Measurements from ENCODE around the gene PTPA.
A peak's percentile ranks its signal among the peaks of the same experiment; 100 is the strongest.

Gene PTPA

GRCh38 chr9:129164246-129164930, 53.2 kb downstream of the PTPA start (continued):
- TF ChIP-seq ZSCAN18 (tag by site-specific recombination; IDR thresholded peaks at IDR 0.05) = no peak
- 0 out of 2 replicates have a peak, but pooled peaks have one; percentile 30 for TF ChIP-seq ZNF629 (tag by site-specific recombination; IDR thresholded peaks at IDR 0.05)
- no peak for TF ChIP-seq KLF10 (tag by site-specific recombination; IDR thresholded peaks at IDR 0.05)
- TF ChIP-seq SCRT1 (tag by site-specific recombination; IDR thresholded peaks at IDR 0.05; ENCODE audit: borderline replicate concordance) = no peak
- no peak for TF ChIP-seq ZNF510 (tag by site-specific recombination; IDR thresholded peaks at IDR 0.05; ENCODE audit: insufficient replicate concordance)
- TF ChIP-seq, protein P1, sequence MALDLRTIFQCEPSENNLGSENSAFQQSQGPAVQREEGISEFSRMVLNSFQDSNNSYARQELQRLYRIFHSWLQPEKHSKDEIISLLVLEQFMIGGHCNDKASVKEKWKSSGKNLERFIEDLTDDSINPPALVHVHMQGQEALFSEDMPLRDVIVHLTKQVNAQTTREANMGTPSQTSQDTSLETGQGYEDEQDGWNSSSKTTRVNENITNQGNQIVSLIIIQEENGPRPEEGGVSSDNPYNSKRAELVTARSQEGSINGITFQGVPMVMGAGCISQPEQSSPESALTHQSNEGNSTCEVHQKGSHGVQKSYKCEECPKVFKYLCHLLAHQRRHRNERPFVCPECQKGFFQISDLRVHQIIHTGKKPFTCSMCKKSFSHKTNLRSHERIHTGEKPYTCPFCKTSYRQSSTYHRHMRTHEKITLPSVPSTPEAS (tag by site-specific recombination; IDR thresholded peaks at IDR 0.05) = peak; percentile 68; the same call in 1 of the 2 replicates
- no peak for TF ChIP-seq ZNF530 (tag by site-specific recombination; IDR thresholded peaks at IDR 0.05; ENCODE audit: low read depth)
- TF ChIP-seq ZNF518A (tag by site-specific recombination; conservative IDR thresholded peaks at IDR 0.05; ENCODE audit: low read depth) = no peak
- no peak for TF ChIP-seq FEZF1 (tag by site-specific recombination; IDR thresholded peaks at IDR 0.05)
- no peak for TF ChIP-seq ZNF391 (tag by site-specific recombination; IDR thresholded peaks at IDR 0.05; ENCODE audit: borderline replicate concordance, low read depth)
- TF ChIP-seq, protein P2, sequence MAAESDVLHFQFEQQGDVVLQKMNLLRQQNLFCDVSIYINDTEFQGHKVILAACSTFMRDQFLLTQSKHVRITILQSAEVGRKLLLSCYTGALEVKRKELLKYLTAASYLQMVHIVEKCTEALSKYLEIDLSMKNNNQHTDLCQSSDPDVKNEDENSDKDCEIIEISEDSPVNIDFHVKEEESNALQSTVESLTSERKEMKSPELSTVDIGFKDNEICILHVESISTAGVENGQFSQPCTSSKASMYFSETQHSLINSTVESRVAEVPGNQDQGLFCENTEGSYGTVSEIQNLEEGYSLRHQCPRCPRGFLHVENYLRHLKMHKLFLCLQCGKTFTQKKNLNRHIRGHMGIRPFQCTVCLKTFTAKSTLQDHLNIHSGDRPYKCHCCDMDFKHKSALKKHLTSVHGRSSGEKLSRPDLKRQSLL (tag by site-specific recombination; IDR thresholded peaks at IDR 0.05) = no peak
- no peak for TF ChIP-seq ZNF23 (tag by site-specific recombination; IDR thresholded peaks at IDR 0.05; ENCODE audit: borderline replicate concordance)

DNA sequence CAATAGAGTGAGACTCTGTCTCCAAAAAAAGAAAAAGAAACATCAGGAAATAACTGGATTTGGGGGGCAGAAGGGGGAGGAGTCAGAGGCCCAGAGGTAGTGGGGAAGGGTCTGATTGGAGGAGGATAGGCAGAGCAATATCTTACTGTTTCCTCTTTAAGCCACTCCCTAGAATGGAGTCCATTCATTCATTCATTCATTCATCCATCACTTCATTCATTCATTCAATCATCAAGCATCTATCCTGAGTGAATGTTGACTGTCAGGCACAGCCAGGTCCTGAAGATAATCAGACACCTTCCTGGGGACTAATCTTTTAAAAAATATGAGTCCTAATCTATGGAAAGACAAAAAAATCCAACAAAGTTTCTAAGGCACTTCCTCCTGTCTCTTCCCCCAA, 54.0 kb downstream of the PTPA start:
- ChIA-PET POLR2A (interaction anchor here (0.6 to 2.8 kb wide), 3 partner anchors 13 to 464 kb away, joined by 3 to 19 read pairs (median 4); partner anchors contain the start of gene IER5L), CTCF (interaction anchor here (0.7 to 4.0 kb wide), 7 partner anchors 8 to 441 kb away, joined by 3 to 31 read pairs (median 6); no protein-coding TSS in a partner anchor)
- 0 out of 2 replicates have a peak, but pooled peaks have one; percentile 24 for TF ChIP-seq ZNF24 (tag by site-specific recombination; IDR thresholded peaks at IDR 0.05)
- no peak for TF ChIP-seq ZNF433 (tag by site-specific recombination; IDR thresholded peaks at IDR 0.05; ENCODE audit: low read depth)
- no peak for TF ChIP-seq ZNF366 (tag by site-specific recombination; conservative IDR thresholded peaks at IDR 0.05)
- no peak for TF ChIP-seq ZXDB (tag by site-specific recombination; IDR thresholded peaks at IDR 0.05)
- TF ChIP-seq, protein P2 (tag by site-specific recombination; IDR thresholded peaks at IDR 0.05) = no peak
- no peaks in the 10 kb centered on the region; the same call in 1 of the 2 replicates for H3K4me1 ChIP-seq (ENCODE audit: control insufficient read depth, insufficient read depth, low read length)
- no peaks in the 10 kb centered on the region for H3K9me3 ChIP-seq (ENCODE audit: control insufficient read depth, insufficient read depth, low read depth, low read length)
- no peaks in the 10 kb centered on the region for H3K36me3 ChIP-seq (ENCODE audit: control insufficient read depth in 2 of 2, insufficient read depth in 1 of 2, low read length in 2 of 2)
- no peak overlapping the region for H3K27ac ChIP-seq (ENCODE audit: extremely low read depth, low read depth, low read length)
- H3K4me3 ChIP-seq (ENCODE audit: low read depth, low read length) = no peak overlapping the region

Measured in HEK293 (cell line).